Kidney (tissue), 14 donors: ENCODE data around the gene AJM1. TPM values are rescaled to one million over a fixed set of nuclear protein-coding genes. Genes with fewer than 3 reads are reported as not detected.

Experiments
- DNase-seq, 5 donors: peaks; one replicate each; pipeline ENCODE4 v3.0.0-alpha.2; 2013 to 2020
- FAIRE-seq: peaks from 2 replicates; lab custom pipeline; 2012; peaks lifted over from hg19 to GRCh38; lab: Jason Lieb, UNC
- H3K27ac ChIP-seq, 2 donors: one replicate each; pipeline ENCODE4 v1.7.0; 2013; ENCODE audit warnings: low read depth in 2 of 2, low read length in 2 of 2, inconsistent platforms in 1 of 2
- H3K27me3 ChIP-seq: one replicate; pipeline ENCODE4 v1.7.1; 2013; ENCODE audit warnings: low read length, inconsistent platforms; ENCODE audit not compliant: control insufficient read depth, insufficient read depth
- H3K36me3 ChIP-seq, 3 donors: one replicate each; pipeline versions ENCODE4 v1.7.0 to v1.7.1; 2013; ENCODE audit warnings: low read length in 3 of 3, control low read depth in 1 of 3, inconsistent platforms in 1 of 3; ENCODE audit not compliant: insufficient read depth in 3 of 3, control insufficient read depth in 2 of 3
- H3K4me1 ChIP-seq, 3 donors: one replicate each; pipeline versions ENCODE4 v1.7.0 to v1.7.1; 2013; ENCODE audit warnings: low read length in 3 of 3, inconsistent platforms in 1 of 3, low read depth in 1 of 3; ENCODE audit not compliant: control insufficient read depth in 2 of 3, insufficient read depth in 2 of 3
- H3K4me3 ChIP-seq, 3 donors: one replicate each; pipeline versions ENCODE4 v1.7.0 to v1.8.1; 2013; ENCODE audit warnings: low read length in 3 of 3, control low read depth in 1 of 3, inconsistent platforms in 1 of 3
- H3K9ac ChIP-seq, 3 donors: one replicate each; pipeline versions ENCODE4 v1.7.0 to v1.7.1; 2013; ENCODE audit warnings: low read length in 3 of 3, control low read depth in 1 of 3, inconsistent platforms in 1 of 3
- H3K9me3 ChIP-seq, 3 donors: one replicate each; pipeline versions ENCODE4 v1.7.0 to v1.7.1; 2013; ENCODE audit warnings: low read length in 3 of 3, control low read depth in 1 of 3, inconsistent platforms in 1 of 3; ENCODE audit not compliant: control insufficient read depth in 2 of 3, insufficient read depth in 1 of 3
- CTCF ChIP-seq: IDR thresholded peaks from 3 replicates; pipeline ENCODE4 v1.5.1; 2012; ENCODE audit warnings: mild to moderate bottlenecking, moderate library complexity, borderline replicate concordance; ENCODE audit not compliant: insufficient read depth; ENCODE audit errors: extremely low read depth
- intact Hi-C: fragments of 100-400 bp; cut with DNase I; formaldehyde crosslinking; loops from one replicate; pipeline ENCODE4 v1.11.1; 2022
- polyA plus RNA-seq: library from polyadenylated mRNA; stranded (reverse); fragments of 350-450 nt; fragmentation: Illumina TruSeq; extraction: RNeasy Lipid Tissue Mini Kit (QIAGEN cat#74804); gene quantifications from one replicate; pipeline ENCODE4 v1.2.3, GENCODE V29; 2014; ENCODE audit warnings: low read depth, low replicate concordance; ENCODE audit not compliant: insufficient read depth
- total RNA-seq: library from RNA; stranded (reverse); fragmentation: NEBNext Ultra II Directional; extraction: Animal tissue kit (Norgen Biotek cat#: 25700); gene quantifications from one replicate; pipeline ENCODE4 v1.2.1, GENCODE V29; 2021
- donor health status: control.
- donor health status: control.
- donor health status: control.
- donor health status: control.
- donor health status: control.
- donor health status: DM: yes; HTN: yes; CAD: no.
- donor health status: Normal renal cell carcinoma (clear cell type).

AJM1 gene
- total and polyA plus RNA-seq, 2 donors from 2014 or later = 2.5 to 5.3 TPM

- no peaks in the 10 kb centered on the region for H3K27me3 ChIP-seq
- peak in 3 of 5 donors; percentile 23 to 79 (median 52) for DNase-seq
These were observed 13.8 kb downstream of the AJM1 start for GRCh38 chr9:136856079-136856476.

GRCh38 chr9:136856541-136857141 is 14.4 kb downstream of the AJM1 start:
- no peak overlapping the region for H3K4me3 ChIP-seq
- peaks cover 0 to 7% (median 0%) of the 10 kb centered on the region in 3 donors for H3K36me3 ChIP-seq
- DNase-seq (peak in 2 of 5 donors; percentile 59 to 68), FAIRE-seq (no peak)
- no peak overlapping the region for H3K27ac ChIP-seq
- intact Hi-C loops = no loop called here
- H3K9me3 ChIP-seq = no peaks in the 10 kb centered on the region
- no peaks in the 10 kb centered on the region for H3K27me3 ChIP-seq
- peaks cover 0 to 20% (median 7%) of the 10 kb centered on the region in 3 donors for H3K4me1 ChIP-seq
- TF ChIP-seq CTCF = no peak
- H3K9ac ChIP-seq = no peak overlapping the region

More at GRCh38 chr9:136856079-136856476, 13.8 kb downstream of the AJM1 start:
- Histone ChIP-seq H3K36me3 (peaks cover 0 to 2% (median 0%) of the 10 kb centered on the region in 3 donors), H3K9ac (no peak overlapping the region), H3K27ac (no peak overlapping the region), H3K4me1 (peaks cover 0 to 19% (median 7%) of the 10 kb centered on the region in 3 donors), H3K9me3 (no peaks in the 10 kb centered on the region), H3K4me3 (no peak overlapping the region)
- FAIRE-seq = no peak
- intact Hi-C loops = no loop called here
- TF ChIP-seq CTCF = no peak

DNA sequence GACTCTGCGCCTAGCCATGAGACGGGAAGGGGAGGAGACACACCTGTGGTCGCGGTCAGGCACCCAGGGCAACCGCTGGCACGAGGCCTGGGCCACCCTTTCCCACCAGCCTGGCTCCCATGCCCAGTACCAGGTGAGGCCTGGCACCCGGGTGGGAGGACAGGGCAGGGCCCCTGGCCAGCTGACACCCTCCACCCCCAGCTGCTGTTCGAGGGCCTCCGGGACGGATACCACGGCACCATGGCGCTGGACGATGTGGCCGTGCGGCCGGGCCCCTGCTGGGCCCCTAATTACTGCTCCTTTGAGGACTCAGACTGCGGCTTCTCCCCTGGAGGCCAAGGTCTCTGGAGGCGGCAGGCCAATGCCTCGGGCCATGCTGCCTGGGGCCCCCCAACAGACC is 14.9 kb downstream of the AJM1 start:
- intact Hi-C loops = no loop called here
- Histone ChIP-seq H3K27ac (no peak overlapping the region), H3K27me3 (no peaks in the 10 kb centered on the region), H3K9ac (no peak overlapping the region), H3K9me3 (no peaks in the 10 kb centered on the region), H3K4me3 (no peak overlapping the region), H3K4me1 (peaks cover 0 to 16% (median 7%) of the 10 kb centered on the region in 3 donors), H3K36me3 (peaks cover 0 to 7% (median 0%) of the 10 kb centered on the region in 3 donors)
- FAIRE-seq (no peak), DNase-seq (peak in 1 of 5 donors; percentile 80)
- no peak for TF ChIP-seq CTCF
